Epithelial cell of prostate (primary cell): ENCODE results near the gene DPYD.

ENCODE experiments used
- DNase-seq: peaks from one replicate; pipeline ENCODE4 v3.0.0-alpha.2; 2011; ENCODE audit warnings: low read depth, low spot score
- H3K27ac ChIP-seq: fragments of 450-650 bp; 2 replicates; pipeline ENCODE4 v1.5.1; 2017; ENCODE audit warnings: mild to moderate bottlenecking

DPYD gene

DNA sequence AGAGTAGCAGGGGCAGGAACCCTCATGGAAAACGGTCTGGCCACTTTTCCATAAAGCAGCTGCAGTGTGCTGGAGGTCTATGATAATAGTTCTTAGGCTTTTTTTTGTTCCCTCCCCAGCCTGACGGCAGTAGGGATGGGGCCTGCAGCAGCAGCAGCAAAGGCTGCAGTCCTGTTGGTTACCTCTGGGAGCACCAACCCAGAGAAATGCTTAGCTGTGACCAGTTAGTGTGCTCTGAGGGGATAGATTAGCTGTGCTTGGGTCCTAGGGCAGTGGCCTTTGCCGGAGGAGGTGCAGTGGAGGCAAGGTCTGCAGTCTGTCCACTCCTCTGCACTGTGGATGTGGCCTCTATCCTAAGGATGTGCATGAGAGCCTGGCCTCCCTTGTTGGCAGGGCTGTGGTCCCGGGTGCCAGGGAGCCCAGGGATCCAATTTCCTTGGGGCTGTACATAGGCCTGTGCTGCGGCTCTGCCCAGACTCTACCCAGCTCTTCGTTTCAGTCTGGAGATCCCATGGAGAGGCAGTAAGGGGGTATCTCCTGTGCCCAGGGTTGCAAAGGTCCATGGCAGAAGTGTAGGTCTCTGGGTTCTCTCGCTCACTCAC lies 876.6 kb downstream of the DPYD start:
- no peak for DNase-seq
- H3K27ac ChIP-seq: no peak overlapping the region

DNA sequence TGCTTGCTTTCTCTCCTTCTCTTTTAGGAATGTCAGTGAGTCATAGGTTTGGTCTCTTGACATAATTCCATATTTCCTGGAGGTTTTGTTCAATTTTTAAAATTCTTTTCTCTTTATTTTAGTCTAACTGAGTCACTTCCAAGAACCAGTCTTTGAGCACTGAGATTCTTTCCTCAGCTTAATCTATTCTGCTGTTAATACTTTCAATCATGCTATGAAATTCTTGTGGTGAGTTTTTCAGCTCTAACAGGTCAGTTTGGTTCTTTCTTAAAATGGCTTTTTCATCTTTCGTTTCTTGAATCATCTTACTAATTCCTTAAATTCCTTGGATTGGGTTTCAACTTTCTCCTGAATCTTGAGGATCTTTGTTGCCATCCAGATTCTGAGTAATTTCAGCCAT lies 878.3 kb downstream of the DPYD start:
- DNase-seq: no peak
- H3K27ac ChIP-seq: no peak overlapping the region

DNA sequence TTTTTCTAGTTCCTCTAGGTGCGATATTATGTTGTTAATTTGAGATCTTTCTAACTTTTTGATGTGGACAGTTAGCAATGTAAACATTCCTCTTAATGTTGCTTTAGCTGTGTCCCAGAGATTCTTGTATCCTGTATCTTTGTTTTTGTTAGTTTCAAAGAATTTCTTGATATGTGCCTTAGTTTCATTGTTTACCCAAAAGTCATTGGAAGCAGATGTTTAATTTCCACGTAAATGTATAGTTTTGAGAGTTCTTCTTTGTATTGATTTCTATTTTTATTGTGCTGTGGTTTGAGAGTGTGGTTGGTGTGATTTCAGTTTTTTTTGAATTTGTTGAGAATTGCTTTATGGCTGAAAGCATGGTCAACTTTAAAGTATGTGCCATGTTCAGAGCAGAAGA lies 879.8 kb downstream of the DPYD start:
- no peak overlapping the region for H3K27ac ChIP-seq
- no peak for DNase-seq

DNA sequence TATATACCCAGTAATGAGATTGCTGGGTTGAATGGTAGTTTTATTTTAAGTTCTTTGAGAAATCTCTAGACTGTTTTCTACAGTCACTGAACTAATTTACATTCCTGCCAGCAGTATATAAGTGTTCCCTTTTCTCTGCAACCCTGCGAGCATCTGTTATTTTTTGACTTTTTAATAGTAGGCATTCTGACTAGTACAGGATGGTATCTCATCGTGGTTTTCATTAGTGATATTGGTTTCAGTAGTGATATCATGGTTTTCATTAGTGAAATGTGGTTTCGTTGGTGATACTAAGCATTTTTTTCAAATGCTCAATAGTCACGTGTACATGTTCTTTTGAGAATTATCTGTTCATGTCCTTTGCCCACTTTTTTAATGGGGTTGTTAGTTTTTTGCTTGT lies 882.4 kb downstream of the DPYD start:
- DNase-seq: no peak
- no peak overlapping the region for H3K27ac ChIP-seq

DNA sequence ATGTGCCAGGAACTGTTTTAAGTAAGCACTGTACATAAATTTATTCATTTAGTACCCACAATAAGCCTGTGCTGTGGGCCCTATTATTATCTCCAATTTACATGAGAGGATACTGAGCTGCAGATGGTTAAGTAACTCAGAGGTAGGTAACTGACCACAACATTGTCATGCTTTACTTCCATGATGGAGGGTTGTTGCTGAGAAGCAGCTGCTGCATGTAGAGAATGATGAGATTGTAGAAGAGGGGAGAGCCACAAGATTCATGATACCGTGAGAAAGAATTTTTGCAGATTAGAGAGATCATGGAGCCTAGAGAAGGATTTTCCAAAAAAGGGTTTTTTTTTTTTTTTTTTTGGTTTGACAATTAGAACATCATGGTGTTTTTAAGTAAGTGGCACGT lies 886.2 kb downstream of the DPYD start:
- DNase-seq: no peak
- H3K27ac ChIP-seq: no peak overlapping the region

DNA sequence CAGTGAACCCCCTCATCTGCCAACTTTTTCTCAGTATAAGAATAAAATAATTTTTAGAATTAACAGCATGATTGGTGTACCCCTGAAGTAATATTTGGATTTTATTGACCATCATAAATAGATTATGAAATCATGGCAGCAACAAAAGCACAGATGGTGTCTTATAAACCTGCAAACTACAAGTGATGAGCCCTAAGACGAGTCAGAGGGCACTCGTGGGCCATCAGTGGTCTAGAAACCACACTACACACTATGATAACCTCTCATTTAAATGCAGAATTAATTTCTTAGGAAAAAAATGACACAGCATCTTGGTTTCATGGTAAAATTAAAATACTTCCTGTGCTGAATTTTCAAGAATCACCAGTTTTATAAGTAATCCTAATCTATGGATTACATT lies 886.9 kb downstream of the DPYD start:
- H3K27ac ChIP-seq: no peak overlapping the region
- DNase-seq: no peak
